SK-N-SH treated with all-trans-retinoic acid at 6 μM for 48 hours (cell line): ENCODE measurements around the gene SPECC1L.

Experiments
- ATAC-seq: fragments of 200-7000 bp; cut with Tn5 transposase; 3 replicates; pipeline ENCODE4 v1.9.1; 2020; ENCODE audit warnings: mild to moderate bottlenecking, moderate library complexity
- ARNTL ChIP-seq: fragments of 450-650 bp; formaldehyde crosslinking; IDR thresholded peaks from 2 replicates; pipeline ENCODE4 v1.5.0; 2020; ENCODE audit warnings: low read depth, mild to moderate bottlenecking, moderate library complexity, borderline replicate concordance
- BACH2 ChIP-seq: fragments of 250-450 bp; sonication (Bioruptor Pico); IDR thresholded peaks from 2 replicates; pipeline ENCODE4 v1.9.0; 2021; ENCODE audit warnings: mild to moderate bottlenecking, borderline replicate concordance
- CSDC2 ChIP-seq: fragments of 250-450 bp; sonication (Bioruptor Pico); IDR thresholded peaks from 2 replicates; pipeline ENCODE4 v1.5.0; 2020; ENCODE audit warnings: mild to moderate bottlenecking, moderate library complexity
- ESRRG ChIP-seq: fragments of 250-450 bp; sonication (Bioruptor Pico); IDR thresholded peaks from 2 replicates; pipeline ENCODE4 v1.6.1; 2021; ENCODE audit warnings: mild to moderate bottlenecking
- GLIS3 ChIP-seq: fragments of 250-450 bp; sonication (Bioruptor Pico); IDR thresholded peaks from 2 replicates; pipeline ENCODE4 v1.5.0; 2020; ENCODE audit warnings: mild to moderate bottlenecking, moderate library complexity
- ISL1 ChIP-seq: fragments of 250-450 bp; sonication (Bioruptor Pico); IDR thresholded peaks from 2 replicates; pipeline ENCODE4 v2.1.2; 2022; ENCODE audit warnings: mild to moderate bottlenecking, moderate library complexity
- OSR1 ChIP-seq: fragments of 250-450 bp; sonication (Bioruptor Pico); IDR thresholded peaks from 2 replicates; pipeline ENCODE4 v1.8.0; 2022; ENCODE audit warnings: moderate library complexity, mild to moderate bottlenecking, inconsistent platforms
- PATZ1 ChIP-seq: fragments of 250-450 bp; sonication (Bioruptor Pico); IDR thresholded peaks from 2 replicates; pipeline ENCODE4 v1.8.0; 2020; ENCODE audit warnings: mild to moderate bottlenecking, moderate library complexity, borderline replicate concordance
- PPARA ChIP-seq: fragments of 250-450 bp; sonication (Bioruptor Pico); IDR thresholded peaks from 2 replicates; pipeline ENCODE4 v1.5.0; 2020; ENCODE audit warnings: mild to moderate bottlenecking, borderline replicate concordance
- RARB ChIP-seq: fragments of 250-450 bp; sonication (Bioruptor Pico); IDR thresholded peaks from 2 replicates; pipeline ENCODE4 v1.8.0; 2021; ENCODE audit warnings: mild to moderate bottlenecking, moderate library complexity
- SNAI2 ChIP-seq: fragments of 250-450 bp; sonication (Bioruptor Pico); IDR thresholded peaks from 2 replicates; pipeline ENCODE4 v1.5.0; 2020; ENCODE audit warnings: mild to moderate bottlenecking, moderate library complexity
- TCF4 ChIP-seq: fragments of 250-450 bp; sonication (Bioruptor Pico); IDR thresholded peaks from 2 replicates; pipeline ENCODE4 v1.8.0; 2021; ENCODE audit warnings: mild to moderate bottlenecking, moderate library complexity, borderline replicate concordance
- TOX ChIP-seq: fragments of 250-450 bp; sonication (Bioruptor Pico); IDR thresholded peaks from 2 replicates; pipeline ENCODE4 v1.8.0; 2021; ENCODE audit warnings: mild to moderate bottlenecking, moderate library complexity, borderline replicate concordance
- ZC3H10 ChIP-seq: fragments of 250-450 bp; sonication (Bioruptor Pico); IDR thresholded peaks from 2 replicates; pipeline ENCODE4 v1.5.1; 2021; ENCODE audit warnings: mild to moderate bottlenecking, moderate library complexity
- ZFP30 ChIP-seq: fragments of 450-650 bp; formaldehyde crosslinking; IDR thresholded peaks from 2 replicates; pipeline ENCODE4 v1.5.0; 2022; ENCODE audit warnings: mild to moderate bottlenecking, moderate library complexity
- ZNF565 ChIP-seq: fragments of 450-650 bp; formaldehyde crosslinking; conservative IDR thresholded peaks from 2 replicates; pipeline ENCODE4 v1.5.0; 2020; ENCODE audit warnings: low read depth, mild to moderate bottlenecking, moderate library complexity
- ZNF70 ChIP-seq: fragments of 450-650 bp; formaldehyde crosslinking; IDR thresholded peaks from 2 replicates; pipeline ENCODE4 v1.5.0; 2020; ENCODE audit warnings: mild to moderate bottlenecking, moderate library complexity
- ZNF8 ChIP-seq: fragments of 450-650 bp; formaldehyde crosslinking; IDR thresholded peaks from 2 replicates; pipeline ENCODE4 v1.5.0; 2020; ENCODE audit warnings: mild to moderate bottlenecking, moderate library complexity
- TF ChIP-seq, protein P1 (sequence below): fragments of 250-450 bp; sonication (Bioruptor Pico); IDR thresholded peaks from 2 replicates; pipeline ENCODE4 v1.8.0; 2021; ENCODE audit warnings: low read depth, mild to moderate bottlenecking, moderate library complexity, borderline replicate concordance
- TF ChIP-seq, protein P2 (sequence below): fragments of 250-450 bp; sonication (Bioruptor Pico); IDR thresholded peaks from 2 replicates; pipeline ENCODE4 v1.5.1; 2020; ENCODE audit warnings: low read depth, mild to moderate bottlenecking, moderate library complexity
- TF ChIP-seq, protein P3 (sequence below): fragments of 250-450 bp; sonication (Bioruptor Pico); IDR thresholded peaks from 2 replicates; pipeline ENCODE4 v1.5.0; 2020; ENCODE audit warnings: mild to moderate bottlenecking, moderate library complexity

SPECC1L gene

GRCh38 chr22:24225951-24226350, 44.7 kb upstream of the SPECC1L start:
- TF ChIP-seq GLIS3 (CRISPR knock-in tag) = no peak
- no peak for TF ChIP-seq PATZ1 (CRISPR knock-in tag)
- no peak for TF ChIP-seq PPARA (CRISPR knock-in tag)
- TF ChIP-seq OSR1 (CRISPR knock-in tag) = no peak
- TF ChIP-seq BACH2 = no peak
- TF ChIP-seq, protein P1, sequence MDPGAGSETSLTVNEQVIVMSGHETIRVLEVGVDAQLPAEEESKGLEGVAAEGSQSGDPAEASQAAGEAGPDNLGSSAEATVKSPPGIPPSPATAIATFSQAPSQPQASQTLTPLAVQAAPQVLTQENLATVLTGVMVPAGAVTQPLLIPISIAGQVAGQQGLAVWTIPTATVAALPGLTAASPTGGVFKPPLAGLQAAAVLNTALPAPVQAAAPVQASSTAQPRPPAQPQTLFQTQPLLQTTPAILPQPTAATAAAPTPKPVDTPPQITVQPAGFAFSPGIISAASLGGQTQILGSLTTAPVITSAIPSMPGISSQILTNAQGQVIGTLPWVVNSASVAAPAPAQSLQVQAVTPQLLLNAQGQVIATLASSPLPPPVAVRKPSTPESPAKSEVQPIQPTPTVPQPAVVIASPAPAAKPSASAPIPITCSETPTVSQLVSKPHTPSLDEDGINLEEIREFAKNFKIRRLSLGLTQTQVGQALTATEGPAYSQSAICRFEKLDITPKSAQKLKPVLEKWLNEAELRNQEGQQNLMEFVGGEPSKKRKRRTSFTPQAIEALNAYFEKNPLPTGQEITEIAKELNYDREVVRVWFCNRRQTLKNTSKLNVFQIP (CRISPR knock-in tag) = no peak
- TF ChIP-seq, protein P2, sequence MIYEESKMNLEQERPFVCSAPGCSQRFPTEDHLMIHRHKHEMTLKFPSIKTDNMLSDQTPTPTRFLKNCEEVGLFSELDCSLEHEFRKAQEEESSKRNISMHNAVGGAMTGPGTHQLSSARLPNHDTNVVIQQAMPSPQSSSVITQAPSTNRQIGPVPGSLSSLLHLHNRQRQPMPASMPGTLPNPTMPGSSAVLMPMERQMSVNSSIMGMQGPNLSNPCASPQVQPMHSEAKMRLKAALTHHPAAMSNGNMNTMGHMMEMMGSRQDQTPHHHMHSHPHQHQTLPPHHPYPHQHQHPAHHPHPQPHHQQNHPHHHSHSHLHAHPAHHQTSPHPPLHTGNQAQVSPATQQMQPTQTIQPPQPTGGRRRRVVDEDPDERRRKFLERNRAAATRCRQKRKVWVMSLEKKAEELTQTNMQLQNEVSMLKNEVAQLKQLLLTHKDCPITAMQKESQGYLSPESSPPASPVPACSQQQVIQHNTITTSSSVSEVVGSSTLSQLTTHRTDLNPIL (CRISPR knock-in tag) = no peak
- TF ChIP-seq, protein P3, sequence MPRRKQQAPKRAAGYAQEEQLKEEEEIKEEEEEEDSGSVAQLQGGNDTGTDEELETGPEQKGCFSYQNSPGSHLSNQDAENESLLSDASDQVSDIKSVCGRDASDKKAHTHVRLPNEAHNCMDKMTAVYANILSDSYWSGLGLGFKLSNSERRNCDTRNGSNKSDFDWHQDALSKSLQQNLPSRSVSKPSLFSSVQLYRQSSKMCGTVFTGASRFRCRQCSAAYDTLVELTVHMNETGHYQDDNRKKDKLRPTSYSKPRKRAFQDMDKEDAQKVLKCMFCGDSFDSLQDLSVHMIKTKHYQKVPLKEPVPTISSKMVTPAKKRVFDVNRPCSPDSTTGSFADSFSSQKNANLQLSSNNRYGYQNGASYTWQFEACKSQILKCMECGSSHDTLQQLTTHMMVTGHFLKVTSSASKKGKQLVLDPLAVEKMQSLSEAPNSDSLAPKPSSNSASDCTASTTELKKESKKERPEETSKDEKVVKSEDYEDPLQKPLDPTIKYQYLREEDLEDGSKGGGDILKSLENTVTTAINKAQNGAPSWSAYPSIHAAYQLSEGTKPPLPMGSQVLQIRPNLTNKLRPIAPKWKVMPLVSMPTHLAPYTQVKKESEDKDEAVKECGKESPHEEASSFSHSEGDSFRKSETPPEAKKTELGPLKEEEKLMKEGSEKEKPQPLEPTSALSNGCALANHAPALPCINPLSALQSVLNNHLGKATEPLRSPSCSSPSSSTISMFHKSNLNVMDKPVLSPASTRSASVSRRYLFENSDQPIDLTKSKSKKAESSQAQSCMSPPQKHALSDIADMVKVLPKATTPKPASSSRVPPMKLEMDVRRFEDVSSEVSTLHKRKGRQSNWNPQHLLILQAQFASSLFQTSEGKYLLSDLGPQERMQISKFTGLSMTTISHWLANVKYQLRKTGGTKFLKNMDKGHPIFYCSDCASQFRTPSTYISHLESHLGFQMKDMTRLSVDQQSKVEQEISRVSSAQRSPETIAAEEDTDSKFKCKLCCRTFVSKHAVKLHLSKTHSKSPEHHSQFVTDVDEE = no peak
- no peak for TF ChIP-seq SNAI2
- no peak for TF ChIP-seq TOX (CRISPR knock-in tag)
- TF ChIP-seq ZNF565 (CRISPR knock-in tag) = no peak
- no peak for TF ChIP-seq ESRRG (CRISPR knock-in tag)
- TF ChIP-seq RARB = no peak
- TF ChIP-seq ZNF8 (CRISPR knock-in tag) = no peak
- no peak for TF ChIP-seq ZC3H10 (CRISPR knock-in tag)
- no peak for ATAC-seq

DNA sequence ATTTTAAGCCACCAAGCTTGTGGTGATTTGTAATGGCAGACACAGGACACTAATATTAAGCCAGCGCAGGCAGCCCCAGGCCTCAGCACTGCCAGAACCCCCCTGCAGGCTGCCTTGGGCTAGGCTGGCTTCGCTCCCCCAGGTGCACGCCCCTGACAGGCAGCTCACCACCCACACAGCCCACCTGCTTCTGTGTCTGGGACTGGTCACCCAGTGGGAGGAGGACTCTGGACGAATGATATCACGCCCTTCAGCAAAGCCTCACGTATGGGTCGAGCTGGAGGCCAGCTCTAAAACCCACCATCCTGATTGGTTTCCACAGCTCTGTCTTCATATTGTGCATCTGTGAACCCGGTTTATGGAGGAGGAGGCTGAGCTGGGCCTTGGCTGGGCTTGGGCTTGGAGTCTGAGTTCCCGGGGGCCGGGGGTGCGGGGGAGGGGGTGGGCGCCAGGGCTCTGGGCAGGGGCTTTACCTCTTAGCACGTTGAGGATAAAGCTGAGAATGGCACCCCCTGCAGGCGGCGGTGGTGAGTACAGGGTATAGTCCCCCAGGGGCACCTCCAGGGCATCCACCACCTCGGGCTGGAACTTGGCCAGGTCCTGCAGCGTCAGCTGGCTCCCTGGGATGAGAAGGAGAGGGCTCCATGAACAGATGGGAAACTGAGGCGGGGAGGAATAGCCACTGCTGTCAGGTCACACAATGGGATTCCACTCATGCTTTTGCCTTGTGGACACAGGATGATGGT, 39.5 kb upstream of the SPECC1L start:
- ATAC-seq = peak; percentile 44; the same call in 2 of the 3 replicates
- TF ChIP-seq SNAI2 (no peak), ISL1 (CRISPR knock-in tag) (no peak), GLIS3 (CRISPR knock-in tag) (no peak), ZNF70 (CRISPR knock-in tag) (no peak), CSDC2 (CRISPR knock-in tag) (no peak)

GRCh38 chr22:24231706-24232105, 38.9 kb upstream of the SPECC1L start:
- ATAC-seq = no peak
- TF ChIP-seq SNAI2 = no peak
- no peak for TF ChIP-seq ARNTL (CRISPR knock-in tag)
- no peak for TF ChIP-seq ZNF70 (CRISPR knock-in tag)
- no peak for TF ChIP-seq TCF4
- TF ChIP-seq RARB = no peak
- no peak for TF ChIP-seq PATZ1 (CRISPR knock-in tag)
- TF ChIP-seq, protein P1 (CRISPR knock-in tag) = no peak
- TF ChIP-seq, protein P3 = no peak
- no peak for TF ChIP-seq ZNF565 (CRISPR knock-in tag)
- no peak for TF ChIP-seq ZFP30 (CRISPR knock-in tag)
- no peak for TF ChIP-seq ZNF8 (CRISPR knock-in tag)
- no peak for TF ChIP-seq GLIS3 (CRISPR knock-in tag)
- no peak for TF ChIP-seq BACH2
- no peak for TF ChIP-seq OSR1 (CRISPR knock-in tag)
